Peyer's patch (tissue), 4 donors: Measurements from ENCODE around the gene PARD3B.

Experiments used
- CTCF ChIP-seq, 6 experiments: fragments of 450-650 bp in 4 of 6; fragments of 200-600 bp in 2 of 6; sonication (generic) in 1 of 6; IDR thresholded peaks; one replicate each; pipeline ENCODE4 v1.5.1; 2017 to 2019; ENCODE audit warnings: antibody characterized with exemption in 6 of 6, mild to moderate bottlenecking in 3 of 6, moderate library complexity in 1 of 6
- POLR2A ChIP-seq, 2 donors: fragments of 450-650 bp; IDR thresholded peaks; one replicate each; pipeline ENCODE4 v1.5.1; 2017; ENCODE audit warnings: antibody characterized with exemption in 2 of 2, mild to moderate bottlenecking in 2 of 2, moderate library complexity in 2 of 2

GRCh38 chr2:204515416-204515815 is 29.9 kb upstream of the PARD3B start:
- no peak for TF ChIP-seq CTCF (IDR thresholded peaks at IDR 0.05)
- TF ChIP-seq POLR2A (IDR thresholded peaks at IDR 0.05), result no peak
